ENCODE results near the gene CCL20. TPM values are rescaled to one million over a fixed set of nuclear protein-coding genes. Genes with fewer than 3 reads are reported as not detected.

The CCL20 gene
- total and polyA plus RNA-seq, 2 of the 8 experiments (the other 6 are each of a cell fraction or from before 2014, with no cell fraction given): not detected

DNA sequence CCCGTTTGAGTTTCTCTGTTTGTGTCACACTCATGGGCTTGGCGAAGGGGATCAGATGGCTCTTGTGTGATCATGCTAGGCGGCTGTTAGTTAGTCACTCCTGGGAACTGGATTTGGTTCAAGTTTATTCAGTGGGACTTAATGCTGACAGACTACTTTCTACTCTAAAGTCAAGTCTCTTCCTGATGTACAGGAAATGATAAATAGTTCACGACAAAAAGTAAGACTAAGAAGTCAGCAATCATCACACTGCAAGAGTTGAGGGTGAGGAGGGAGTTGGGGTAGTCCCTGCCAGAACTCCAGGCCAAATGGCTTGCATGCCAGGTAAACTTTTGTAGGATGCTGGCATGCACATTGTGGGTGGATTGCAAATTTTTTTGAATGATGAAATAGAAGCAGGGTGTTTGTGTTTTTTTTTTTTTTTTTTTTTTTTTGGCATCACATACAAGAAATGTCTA is 25.1 kb upstream of the CCL20 start (continued):
- TF ChIP-seq, protein P1, sequence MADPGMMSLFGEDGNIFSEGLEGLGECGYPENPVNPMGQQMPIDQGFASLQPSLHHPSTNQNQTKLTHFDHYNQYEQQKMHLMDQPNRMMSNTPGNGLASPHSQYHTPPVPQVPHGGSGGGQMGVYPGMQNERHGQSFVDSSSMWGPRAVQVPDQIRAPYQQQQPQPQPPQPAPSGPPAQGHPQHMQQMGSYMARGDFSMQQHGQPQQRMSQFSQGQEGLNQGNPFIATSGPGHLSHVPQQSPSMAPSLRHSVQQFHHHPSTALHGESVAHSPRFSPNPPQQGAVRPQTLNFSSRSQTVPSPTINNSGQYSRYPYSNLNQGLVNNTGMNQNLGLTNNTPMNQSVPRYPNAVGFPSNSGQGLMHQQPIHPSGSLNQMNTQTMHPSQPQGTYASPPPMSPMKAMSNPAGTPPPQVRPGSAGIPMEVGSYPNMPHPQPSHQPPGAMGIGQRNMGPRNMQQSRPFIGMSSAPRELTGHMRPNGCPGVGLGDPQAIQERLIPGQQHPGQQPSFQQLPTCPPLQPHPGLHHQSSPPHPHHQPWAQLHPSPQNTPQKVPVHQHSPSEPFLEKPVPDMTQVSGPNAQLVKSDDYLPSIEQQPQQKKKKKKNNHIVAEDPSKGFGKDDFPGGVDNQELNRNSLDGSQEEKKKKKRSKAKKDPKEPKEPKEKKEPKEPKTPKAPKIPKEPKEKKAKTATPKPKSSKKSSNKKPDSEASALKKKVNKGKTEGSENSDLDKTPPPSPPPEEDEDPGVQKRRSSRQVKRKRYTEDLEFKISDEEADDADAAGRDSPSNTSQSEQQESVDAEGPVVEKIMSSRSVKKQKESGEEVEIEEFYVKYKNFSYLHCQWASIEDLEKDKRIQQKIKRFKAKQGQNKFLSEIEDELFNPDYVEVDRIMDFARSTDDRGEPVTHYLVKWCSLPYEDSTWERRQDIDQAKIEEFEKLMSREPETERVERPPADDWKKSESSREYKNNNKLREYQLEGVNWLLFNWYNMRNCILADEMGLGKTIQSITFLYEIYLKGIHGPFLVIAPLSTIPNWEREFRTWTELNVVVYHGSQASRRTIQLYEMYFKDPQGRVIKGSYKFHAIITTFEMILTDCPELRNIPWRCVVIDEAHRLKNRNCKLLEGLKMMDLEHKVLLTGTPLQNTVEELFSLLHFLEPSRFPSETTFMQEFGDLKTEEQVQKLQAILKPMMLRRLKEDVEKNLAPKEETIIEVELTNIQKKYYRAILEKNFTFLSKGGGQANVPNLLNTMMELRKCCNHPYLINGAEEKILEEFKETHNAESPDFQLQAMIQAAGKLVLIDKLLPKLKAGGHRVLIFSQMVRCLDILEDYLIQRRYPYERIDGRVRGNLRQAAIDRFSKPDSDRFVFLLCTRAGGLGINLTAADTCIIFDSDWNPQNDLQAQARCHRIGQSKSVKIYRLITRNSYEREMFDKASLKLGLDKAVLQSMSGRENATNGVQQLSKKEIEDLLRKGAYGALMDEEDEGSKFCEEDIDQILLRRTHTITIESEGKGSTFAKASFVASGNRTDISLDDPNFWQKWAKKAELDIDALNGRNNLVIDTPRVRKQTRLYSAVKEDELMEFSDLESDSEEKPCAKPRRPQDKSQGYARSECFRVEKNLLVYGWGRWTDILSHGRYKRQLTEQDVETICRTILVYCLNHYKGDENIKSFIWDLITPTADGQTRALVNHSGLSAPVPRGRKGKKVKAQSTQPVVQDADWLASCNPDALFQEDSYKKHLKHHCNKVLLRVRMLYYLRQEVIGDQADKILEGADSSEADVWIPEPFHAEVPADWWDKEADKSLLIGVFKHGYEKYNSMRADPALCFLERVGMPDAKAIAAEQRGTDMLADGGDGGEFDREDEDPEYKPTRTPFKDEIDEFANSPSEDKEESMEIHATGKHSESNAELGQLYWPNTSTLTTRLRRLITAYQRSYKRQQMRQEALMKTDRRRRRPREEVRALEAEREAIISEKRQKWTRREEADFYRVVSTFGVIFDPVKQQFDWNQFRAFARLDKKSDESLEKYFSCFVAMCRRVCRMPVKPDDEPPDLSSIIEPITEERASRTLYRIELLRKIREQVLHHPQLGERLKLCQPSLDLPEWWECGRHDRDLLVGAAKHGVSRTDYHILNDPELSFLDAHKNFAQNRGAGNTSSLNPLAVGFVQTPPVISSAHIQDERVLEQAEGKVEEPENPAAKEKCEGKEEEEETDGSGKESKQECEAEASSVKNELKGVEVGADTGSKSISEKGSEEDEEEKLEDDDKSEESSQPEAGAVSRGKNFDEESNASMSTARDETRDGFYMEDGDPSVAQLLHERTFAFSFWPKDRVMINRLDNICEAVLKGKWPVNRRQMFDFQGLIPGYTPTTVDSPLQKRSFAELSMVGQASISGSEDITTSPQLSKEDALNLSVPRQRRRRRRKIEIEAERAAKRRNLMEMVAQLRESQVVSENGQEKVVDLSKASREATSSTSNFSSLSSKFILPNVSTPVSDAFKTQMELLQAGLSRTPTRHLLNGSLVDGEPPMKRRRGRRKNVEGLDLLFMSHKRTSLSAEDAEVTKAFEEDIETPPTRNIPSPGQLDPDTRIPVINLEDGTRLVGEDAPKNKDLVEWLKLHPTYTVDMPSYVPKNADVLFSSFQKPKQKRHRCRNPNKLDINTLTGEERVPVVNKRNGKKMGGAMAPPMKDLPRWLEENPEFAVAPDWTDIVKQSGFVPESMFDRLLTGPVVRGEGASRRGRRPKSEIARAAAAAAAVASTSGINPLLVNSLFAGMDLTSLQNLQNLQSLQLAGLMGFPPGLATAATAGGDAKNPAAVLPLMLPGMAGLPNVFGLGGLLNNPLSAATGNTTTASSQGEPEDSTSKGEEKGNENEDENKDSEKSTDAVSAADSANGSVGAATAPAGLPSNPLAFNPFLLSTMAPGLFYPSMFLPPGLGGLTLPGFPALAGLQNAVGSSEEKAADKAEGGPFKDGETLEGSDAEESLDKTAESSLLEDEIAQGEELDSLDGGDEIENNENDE (IDR thresholded peaks at IDR 0.05; ENCODE audit: insufficient replicate concordance, low read length): no peak
- TF ChIP-seq CTBP2 (IDR thresholded peaks at IDR 0.05; ENCODE audit: borderline replicate concordance, insufficient read depth, insufficient read length, low read length) (no peak), RBBP5 (IDR thresholded peaks at IDR 0.05; ENCODE audit: borderline replicate concordance, low read depth, low read length) (no peak), POU5F1 (IDR thresholded peaks at IDR 0.05; ENCODE audit: low read depth, low read length) (no peak), EGR1 (IDR thresholded peaks at IDR 0.05; ENCODE audit: borderline replicate concordance, low read depth, low read length) (no peak), SP4 (IDR thresholded peaks at IDR 0.05; ENCODE audit: low read length) (no peak), TBP (IDR thresholded peaks at IDR 0.05; ENCODE audit: low read depth, low read length) (no peak), PHF8 (conservative IDR thresholded peaks at IDR 0.05; ENCODE audit: low read depth, low read length) (no peak)

Data from H1 (cell line).